Dendritic cell treated with granulocyte-macrophage colony-stimulating factor and Interleukin-4, amounts not matched to agents 40 ng/mL and 50 ng/mL, for 4 days (primary cell): ENCODE measurements around the gene VKORC1.
A peak's percentile ranks its signal among the peaks of the same experiment; 100 is the strongest.

ENCODE experiments used
- H3K27ac Mint-ChIP-seq: one replicate; pipeline ENCODE4 v1.8.0; 2022; ENCODE audit warnings: mild to moderate bottlenecking, mixed read lengths
- H3K27me3 Mint-ChIP-seq: one replicate; pipeline ENCODE4 v1.8.0; 2022; ENCODE audit warnings: mild to moderate bottlenecking, mixed read lengths
- H3K36me3 Mint-ChIP-seq: one replicate; pipeline ENCODE4 v1.8.0; 2022; ENCODE audit warnings: low read depth, mixed read lengths
- H3K4me1 Mint-ChIP-seq: one replicate; pipeline ENCODE4 v1.8.0; 2022; ENCODE audit warnings: low read depth, mixed read lengths
- H3K4me3 Mint-ChIP-seq: one replicate; pipeline ENCODE4 v1.8.0; 2022; ENCODE audit warnings: mild to moderate bottlenecking, moderate library complexity, mixed read lengths
- H3K9me3 Mint-ChIP-seq: one replicate; pipeline ENCODE4 v1.8.0; 2022; ENCODE audit warnings: mixed read lengths
- intact Hi-C: fragments of 100-400 bp; cut with micrococcal nuclease; formaldehyde crosslinking; loops from one replicate; pipeline ENCODE4 v1.15.0; 2022

The VKORC1 gene

DNA sequence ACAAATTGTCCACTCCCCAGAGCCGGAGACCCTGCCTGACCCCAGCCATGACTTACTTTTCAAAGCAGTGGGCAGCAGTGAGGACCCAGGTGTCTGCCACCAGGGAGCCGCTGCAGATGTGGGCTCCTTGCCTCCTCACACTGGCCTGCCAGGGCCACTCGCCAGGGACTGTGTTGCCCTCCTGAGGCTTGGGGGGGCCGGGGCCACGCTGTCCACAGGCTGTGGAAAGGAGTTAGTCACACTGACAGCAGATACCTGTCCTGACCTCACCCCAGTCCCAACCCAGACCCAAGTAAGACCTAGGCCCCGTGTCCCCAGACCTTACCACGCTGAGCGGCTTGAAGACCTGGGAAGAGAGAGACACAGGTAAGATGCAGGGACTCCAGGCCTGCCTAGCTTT is 7.1 kb downstream of the VKORC1 start:
- Mint-ChIP-seq H3K27me3 (no peaks in the 10 kb centered on the region), H3K9me3 (no peaks in the 10 kb centered on the region), H3K27ac (no peak overlapping the region), H3K4me1 (peaks cover 12% of the 10 kb centered on the region), H3K4me3 (no peak overlapping the region), H3K36me3 (peaks cover 96% of the 10 kb centered on the region)
- intact Hi-C loops = no loop called here

DNA sequence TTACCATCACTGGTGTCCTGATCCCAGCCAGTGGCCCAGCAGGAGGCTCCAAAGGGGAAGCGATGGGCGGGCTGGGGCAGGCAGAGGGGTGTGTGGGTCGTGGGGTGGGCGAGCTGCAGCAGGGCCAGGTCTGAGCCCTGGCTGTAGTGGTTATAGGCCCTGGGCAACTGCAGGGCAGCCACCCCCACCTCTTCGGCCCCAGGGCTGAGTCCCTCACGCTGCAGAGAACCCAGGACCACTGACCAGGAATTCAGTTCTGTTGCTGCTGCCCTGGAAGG is 8.0 kb downstream of the VKORC1 start:
- intact Hi-C loops = no loop called here
- Mint-ChIP-seq H3K36me3 (peaks cover 99% of the 10 kb centered on the region), H3K27ac (peak overlapping the region; percentile 7)

DNA sequence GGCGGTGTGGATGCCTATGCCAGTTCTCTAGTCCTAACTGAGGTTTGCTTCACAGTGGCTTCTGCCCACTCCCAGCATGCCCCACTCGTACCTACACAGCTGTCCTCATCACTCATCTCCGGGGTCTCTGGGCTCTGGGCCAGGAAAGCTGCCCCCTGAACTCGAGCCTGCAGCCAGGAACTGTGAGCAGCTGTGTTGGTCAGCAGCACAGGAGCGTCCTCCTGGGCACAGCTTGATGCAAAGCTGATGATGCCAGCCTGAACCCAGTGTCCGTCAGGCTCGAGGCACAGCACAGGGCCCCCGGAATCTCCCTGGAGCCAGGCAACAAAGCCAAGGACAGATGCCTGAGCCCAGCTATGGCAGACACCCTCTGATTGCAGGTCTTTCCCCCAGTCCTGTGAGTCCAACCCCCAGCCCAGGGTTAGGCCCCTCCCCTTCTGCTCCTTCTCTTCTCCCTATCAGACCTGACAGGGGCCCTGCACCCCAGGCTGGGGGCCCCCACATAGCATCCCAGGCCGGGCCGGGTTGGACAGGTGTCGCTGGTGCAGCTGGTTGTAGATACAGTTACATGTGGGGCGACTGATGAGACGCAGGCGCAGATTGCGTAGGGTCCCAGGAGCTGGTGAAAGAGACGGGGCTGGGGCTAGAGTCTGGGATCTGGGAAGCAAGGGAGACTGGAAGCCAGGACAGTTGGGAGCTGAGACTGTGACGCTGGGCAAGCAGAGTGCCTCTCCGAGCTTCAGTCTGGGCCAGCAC is 8.5 kb downstream of the VKORC1 start:
- intact Hi-C loops = no loop called here
- peaks cover 25% of the 10 kb centered on the region for H3K4me1 Mint-ChIP-seq
- H3K9me3 Mint-ChIP-seq = no peaks in the 10 kb centered on the region
- H3K36me3 Mint-ChIP-seq = peaks cover 99% of the 10 kb centered on the region
- no peak overlapping the region for H3K4me3 Mint-ChIP-seq
- H3K27me3 Mint-ChIP-seq = no peaks in the 10 kb centered on the region
- H3K27ac Mint-ChIP-seq = peak overlapping the region; percentile 7

More for the DNA sequence above, 8.0 kb downstream of the VKORC1 start:
- Mint-ChIP-seq H3K9me3 (no peaks in the 10 kb centered on the region), H3K4me3 (no peak overlapping the region), H3K4me1 (peaks cover 20% of the 10 kb centered on the region), H3K27me3 (no peaks in the 10 kb centered on the region)

DNA sequence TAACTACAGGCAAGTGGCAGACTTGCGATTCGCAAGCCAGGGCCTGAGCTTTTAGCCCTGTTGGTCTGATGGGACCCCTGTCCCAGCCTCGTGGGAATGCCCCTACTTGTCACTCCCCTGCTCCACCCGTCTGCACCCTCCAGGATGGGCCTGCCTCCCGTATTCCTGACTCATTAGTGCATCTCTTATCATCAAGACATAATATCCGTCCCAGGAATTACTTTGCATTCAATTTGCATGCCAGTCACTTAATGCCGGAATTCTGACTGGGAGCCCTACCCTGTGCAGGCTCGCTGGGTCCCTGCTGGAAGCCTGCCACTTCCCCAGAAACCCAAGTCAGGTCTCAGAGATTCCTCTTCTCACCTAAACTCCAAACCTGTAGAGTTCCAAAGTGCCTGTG is 9.2 kb downstream of the VKORC1 start:
- intact Hi-C loops = no loop called here
- Mint-ChIP-seq H3K27ac (no peak overlapping the region), H3K9me3 (no peaks in the 10 kb centered on the region), H3K4me3 (no peak overlapping the region), H3K27me3 (no peaks in the 10 kb centered on the region), H3K4me1 (peaks cover 27% of the 10 kb centered on the region), H3K36me3 (peaks cover 99% of the 10 kb centered on the region)

DNA sequence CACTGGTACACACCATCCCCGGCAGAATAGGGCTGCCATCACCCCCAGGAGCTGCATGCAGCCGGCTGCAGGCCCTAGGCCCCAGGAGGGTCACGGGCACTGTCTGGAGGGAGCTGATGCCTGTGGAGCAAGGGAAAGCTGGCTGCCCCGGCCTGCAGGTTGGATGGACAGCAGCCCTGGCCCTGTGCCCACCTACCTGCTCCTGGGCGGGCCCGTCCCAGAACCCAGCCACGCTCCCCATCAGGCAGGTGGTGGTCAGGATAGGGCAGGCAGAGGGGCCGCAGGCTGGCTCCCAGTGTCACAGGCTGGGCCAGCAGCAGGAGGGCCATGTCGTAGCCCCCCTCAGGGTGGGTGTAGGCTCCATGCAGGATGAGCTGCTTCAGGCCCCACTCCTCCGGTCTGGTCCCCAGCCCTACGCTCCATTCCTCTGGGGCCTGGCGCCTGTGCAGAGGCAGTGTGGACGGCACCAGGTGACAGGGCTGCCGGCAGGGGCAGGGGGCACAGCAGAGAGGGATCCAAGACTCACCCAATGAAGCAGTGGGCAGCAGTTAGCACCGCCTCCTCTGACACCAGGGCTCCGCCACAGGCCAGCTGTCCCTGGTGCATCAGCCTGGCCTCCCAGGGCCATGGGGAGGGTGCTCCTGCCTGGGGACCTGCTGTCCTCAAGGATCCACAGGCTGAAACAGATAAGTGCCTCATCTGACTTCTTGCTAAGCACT is 9.9 kb downstream of the VKORC1 start:
- H3K27ac Mint-ChIP-seq = no peak overlapping the region
- no peaks in the 10 kb centered on the region for H3K27me3 Mint-ChIP-seq
- intact Hi-C loops = no loop called here
- H3K36me3 Mint-ChIP-seq = peaks cover 99% of the 10 kb centered on the region
- H3K4me3 Mint-ChIP-seq = no peak overlapping the region
- H3K4me1 Mint-ChIP-seq = peaks cover 34% of the 10 kb centered on the region
- H3K9me3 Mint-ChIP-seq = no peaks in the 10 kb centered on the region

DNA sequence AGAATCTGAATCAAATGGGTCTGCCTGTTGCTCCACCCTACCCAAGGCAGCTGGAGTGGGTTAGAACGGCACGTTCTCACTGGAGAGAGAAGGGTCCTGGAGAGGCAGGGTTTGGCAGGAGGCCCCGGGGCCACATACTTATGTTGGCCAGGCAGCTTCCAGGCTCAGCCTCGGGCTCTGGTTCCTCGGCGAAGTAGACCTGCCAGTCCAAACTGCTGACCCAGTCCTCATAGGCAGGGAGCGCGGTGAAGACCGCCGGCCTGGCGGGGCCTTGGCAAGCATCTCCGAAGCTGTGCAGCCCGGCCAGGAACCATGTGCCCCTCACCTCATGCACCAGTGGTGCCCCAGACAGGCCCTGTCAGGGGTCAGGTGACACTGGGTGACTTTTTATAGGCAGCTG is 10.6 kb downstream of the VKORC1 start:
- Mint-ChIP-seq H3K4me3 (no peak overlapping the region), H3K27me3 (no peaks in the 10 kb centered on the region), H3K4me1 (peaks cover 41% of the 10 kb centered on the region), H3K9me3 (no peaks in the 10 kb centered on the region), H3K27ac (no peak overlapping the region), H3K36me3 (peaks cover 99% of the 10 kb centered on the region)
- intact Hi-C loops = no loop called here

DNA sequence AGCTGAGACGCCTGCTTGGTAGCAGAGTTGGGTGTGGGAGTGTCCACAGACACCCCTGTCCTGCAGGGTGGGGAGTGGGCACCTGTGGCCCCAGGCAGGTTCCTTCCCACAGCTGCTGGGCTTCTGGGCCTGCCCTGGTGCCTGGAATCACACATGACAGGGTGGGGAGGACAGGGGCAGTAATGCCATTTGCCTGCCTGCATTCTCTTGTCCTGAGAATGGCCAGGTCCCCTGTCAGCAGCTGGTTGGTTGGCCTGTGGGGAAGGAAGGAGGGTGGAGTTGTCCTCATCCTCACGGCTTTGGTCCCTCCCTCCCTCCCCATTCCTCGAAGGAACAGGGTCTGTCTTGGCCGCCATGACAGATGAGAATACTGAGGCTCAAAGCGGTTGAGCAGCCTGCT is 11.0 kb downstream of the VKORC1 start:
- intact Hi-C loops = no loop called here
- peaks cover 45% of the 10 kb centered on the region for H3K4me1 Mint-ChIP-seq
- H3K27me3 Mint-ChIP-seq = no peaks in the 10 kb centered on the region
- H3K9me3 Mint-ChIP-seq = no peaks in the 10 kb centered on the region
- H3K4me3 Mint-ChIP-seq = no peak overlapping the region
- no peak overlapping the region for H3K27ac Mint-ChIP-seq
- H3K36me3 Mint-ChIP-seq = peaks cover 99% of the 10 kb centered on the region

DNA sequence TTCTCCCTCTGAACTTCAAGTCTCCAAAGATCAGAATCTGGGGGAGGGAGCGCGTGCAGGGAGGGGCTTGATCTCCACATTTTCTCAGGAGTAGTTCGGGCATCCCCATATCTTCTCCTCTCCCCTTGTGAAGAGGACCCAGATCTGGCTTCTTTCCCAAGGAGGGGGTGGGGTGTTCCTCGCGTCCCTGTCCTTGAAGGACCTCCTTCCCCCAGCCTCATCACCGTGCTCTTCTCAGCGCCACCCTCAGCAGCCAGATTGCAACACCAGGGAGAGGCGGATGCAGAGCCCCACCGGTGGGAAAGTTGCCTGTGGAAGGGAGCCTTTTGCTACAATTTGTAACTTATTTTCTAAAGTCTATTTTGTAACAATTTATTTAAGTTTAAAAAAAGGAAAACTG is 11.5 kb downstream of the VKORC1 start:
- intact Hi-C loops = no loop called here
- H3K27ac Mint-ChIP-seq = no peak overlapping the region

DNA sequence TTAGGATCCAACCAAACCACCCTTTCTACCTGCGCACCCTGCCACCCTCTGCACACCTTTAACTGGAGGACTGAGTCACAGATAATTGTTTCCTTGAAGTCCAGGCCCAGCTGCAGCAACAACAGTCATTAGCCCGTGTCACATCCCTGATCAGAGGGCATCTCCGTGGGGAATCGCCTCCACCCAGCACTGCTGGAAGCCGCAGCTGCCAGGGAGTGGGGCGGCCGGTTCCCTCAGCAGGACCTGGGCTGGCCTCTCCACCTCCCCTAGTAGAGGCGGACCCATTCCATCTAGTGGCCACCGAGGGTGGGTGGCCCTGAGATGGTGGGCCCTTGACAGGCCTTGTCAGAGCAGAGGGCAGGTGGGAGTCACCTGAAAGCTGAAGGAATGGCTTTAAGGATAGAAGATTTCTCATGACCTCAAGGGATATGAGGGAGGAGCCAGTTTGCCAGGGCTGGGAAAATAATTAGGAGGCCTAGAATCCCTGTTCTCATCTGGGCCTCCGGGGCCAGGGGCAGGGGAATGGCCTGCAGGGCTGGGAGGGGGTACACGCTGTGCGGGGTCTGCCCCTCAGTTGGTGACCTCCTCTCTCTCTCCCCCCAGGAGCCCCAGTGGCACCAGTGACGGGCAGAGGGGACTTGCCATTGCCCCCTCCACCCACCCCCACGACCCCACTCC is 12.1 kb downstream of the VKORC1 start:
- H3K36me3 Mint-ChIP-seq = peaks cover 99% of the 10 kb centered on the region
- peaks cover 56% of the 10 kb centered on the region for H3K4me1 Mint-ChIP-seq
- no peak overlapping the region for H3K4me3 Mint-ChIP-seq
- intact Hi-C loops = no loop called here
- H3K27me3 Mint-ChIP-seq = no peaks in the 10 kb centered on the region
- H3K9me3 Mint-ChIP-seq = no peaks in the 10 kb centered on the region
- peak overlapping the region; percentile 47 for H3K27ac Mint-ChIP-seq

More for the DNA sequence above, 11.5 kb downstream of the VKORC1 start:
- H3K4me1 Mint-ChIP-seq = peaks cover 50% of the 10 kb centered on the region
- no peaks in the 10 kb centered on the region for H3K27me3 Mint-ChIP-seq
- H3K36me3 Mint-ChIP-seq = peaks cover 99% of the 10 kb centered on the region
- H3K4me3 Mint-ChIP-seq = no peak overlapping the region
- no peaks in the 10 kb centered on the region for H3K9me3 Mint-ChIP-seq

DNA sequence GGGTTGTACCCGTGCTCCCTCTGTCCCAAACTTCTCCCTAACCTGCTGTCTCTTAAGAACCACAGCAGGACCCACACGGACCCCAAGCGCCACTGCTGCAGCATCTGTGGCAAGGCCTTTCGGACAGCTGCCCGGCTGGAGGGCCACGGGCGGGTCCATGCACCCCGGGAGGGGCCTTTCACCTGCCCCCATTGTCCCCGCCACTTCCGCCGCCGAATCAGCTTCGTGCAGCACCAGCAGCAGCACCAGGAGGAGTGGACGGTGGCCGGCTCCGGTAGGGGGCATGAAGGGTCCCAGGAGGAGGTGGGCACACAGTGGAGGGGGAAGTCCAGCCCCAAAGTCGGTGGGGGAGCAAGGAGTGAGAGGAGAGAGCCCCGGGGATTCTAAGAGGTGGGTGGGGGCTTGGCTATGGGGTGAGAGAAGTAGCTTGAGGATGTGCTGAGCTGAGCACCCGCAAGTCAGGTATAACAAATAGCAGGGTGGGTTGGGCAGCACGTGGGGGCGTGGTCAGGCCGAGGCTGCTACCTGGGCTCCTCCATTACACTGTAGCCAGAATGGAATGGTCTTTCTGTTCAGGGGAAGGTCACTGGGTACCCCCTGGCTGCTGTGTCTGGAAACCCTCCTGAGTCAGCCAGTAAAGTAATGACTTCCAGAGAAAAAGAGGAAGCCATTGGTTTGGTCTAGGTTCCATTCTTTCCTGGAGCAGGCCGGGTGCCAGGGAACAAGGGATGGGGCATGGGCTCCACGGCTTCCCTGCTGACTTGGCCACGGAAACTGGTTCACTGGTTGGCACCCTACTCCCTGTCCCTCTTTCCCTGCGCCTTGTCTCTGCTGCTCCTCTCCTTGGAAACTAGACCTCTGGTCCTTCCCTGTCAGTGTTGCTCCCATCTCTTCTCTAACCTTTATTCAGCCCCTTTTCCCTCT is 12.9 kb downstream of the VKORC1 start:
- intact Hi-C loops = no loop called here
- H3K36me3 Mint-ChIP-seq = peaks cover 100% of the 10 kb centered on the region

DNA sequence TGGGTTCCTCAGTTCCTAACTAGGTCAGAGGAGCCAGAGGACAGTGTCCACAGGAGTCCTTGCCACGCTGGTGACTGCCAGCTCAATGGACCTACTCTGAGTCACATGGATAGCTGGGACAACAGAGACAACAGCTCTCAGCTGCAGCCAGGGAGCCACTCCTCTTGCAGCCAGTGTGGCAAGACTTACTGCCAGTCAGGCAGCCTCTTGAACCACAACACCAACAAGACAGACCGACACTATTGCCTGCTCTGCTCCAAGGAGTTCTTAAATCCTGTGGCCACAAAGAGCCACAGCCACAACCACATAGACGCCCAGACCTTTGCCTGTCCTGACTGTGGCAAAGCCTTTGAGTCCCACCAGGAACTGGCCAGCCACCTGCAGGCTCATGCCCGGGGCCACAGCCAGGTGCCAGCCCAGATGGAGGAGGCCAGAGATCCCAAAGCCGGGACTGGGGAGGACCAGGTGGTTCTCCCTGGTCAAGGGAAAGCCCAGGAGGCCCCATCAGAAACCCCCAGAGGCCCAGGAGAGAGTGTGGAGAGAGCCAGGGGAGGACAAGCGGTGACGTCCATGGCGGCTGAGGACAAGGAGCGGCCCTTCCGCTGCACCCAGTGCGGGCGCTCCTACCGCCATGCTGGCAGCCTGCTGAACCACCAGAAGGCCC is 13.7 kb downstream of the VKORC1 start:
- H3K4me1 Mint-ChIP-seq = peaks cover 69% of the 10 kb centered on the region
- no peak overlapping the region for H3K4me3 Mint-ChIP-seq
- H3K36me3 Mint-ChIP-seq = peaks cover 100% of the 10 kb centered on the region
- intact Hi-C loops = no loop called here
- H3K9me3 Mint-ChIP-seq = no peaks in the 10 kb centered on the region
- peak overlapping the region; percentile 47 for H3K27ac Mint-ChIP-seq
- H3K27me3 Mint-ChIP-seq = no peaks in the 10 kb centered on the region

More for the DNA sequence above, 12.9 kb downstream of the VKORC1 start:
- peaks cover 63% of the 10 kb centered on the region for H3K4me1 Mint-ChIP-seq
- H3K27me3 Mint-ChIP-seq = no peaks in the 10 kb centered on the region
- no peak overlapping the region for H3K4me3 Mint-ChIP-seq
- no peaks in the 10 kb centered on the region for H3K9me3 Mint-ChIP-seq
- peak overlapping the region; percentile 47 for H3K27ac Mint-ChIP-seq

DNA sequence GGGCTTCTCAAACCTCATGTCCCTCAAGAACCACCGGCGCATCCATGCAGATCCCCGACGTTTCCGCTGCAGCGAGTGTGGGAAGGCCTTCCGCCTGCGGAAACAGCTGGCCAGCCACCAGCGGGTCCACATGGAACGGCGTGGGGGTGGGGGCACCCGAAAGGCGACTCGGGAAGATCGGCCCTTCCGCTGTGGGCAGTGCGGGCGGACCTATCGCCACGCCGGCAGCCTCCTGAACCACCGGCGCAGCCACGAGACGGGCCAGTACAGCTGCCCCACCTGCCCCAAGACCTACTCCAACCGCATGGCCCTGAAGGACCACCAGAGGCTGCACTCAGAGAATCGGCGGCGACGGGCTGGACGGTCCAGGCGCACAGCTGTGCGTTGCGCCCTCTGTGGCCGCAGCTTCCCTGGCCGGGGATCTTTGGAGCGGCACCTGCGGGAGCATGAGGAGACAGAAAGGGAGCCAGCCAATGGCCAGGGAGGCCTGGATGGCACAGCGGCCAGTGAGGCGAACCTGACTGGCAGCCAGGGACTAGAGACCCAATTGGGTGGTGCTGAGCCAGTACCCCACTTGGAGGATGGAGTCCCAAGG is 14.5 kb downstream of the VKORC1 start:
- Mint-ChIP-seq H3K4me3 (no peak overlapping the region), H3K27me3 (no peaks in the 10 kb centered on the region), H3K4me1 (peaks cover 77% of the 10 kb centered on the region), H3K9me3 (no peaks in the 10 kb centered on the region), H3K27ac (peak overlapping the region; percentile 47), H3K36me3 (peaks cover 93% of the 10 kb centered on the region)
- intact Hi-C loops = no loop called here

DNA sequence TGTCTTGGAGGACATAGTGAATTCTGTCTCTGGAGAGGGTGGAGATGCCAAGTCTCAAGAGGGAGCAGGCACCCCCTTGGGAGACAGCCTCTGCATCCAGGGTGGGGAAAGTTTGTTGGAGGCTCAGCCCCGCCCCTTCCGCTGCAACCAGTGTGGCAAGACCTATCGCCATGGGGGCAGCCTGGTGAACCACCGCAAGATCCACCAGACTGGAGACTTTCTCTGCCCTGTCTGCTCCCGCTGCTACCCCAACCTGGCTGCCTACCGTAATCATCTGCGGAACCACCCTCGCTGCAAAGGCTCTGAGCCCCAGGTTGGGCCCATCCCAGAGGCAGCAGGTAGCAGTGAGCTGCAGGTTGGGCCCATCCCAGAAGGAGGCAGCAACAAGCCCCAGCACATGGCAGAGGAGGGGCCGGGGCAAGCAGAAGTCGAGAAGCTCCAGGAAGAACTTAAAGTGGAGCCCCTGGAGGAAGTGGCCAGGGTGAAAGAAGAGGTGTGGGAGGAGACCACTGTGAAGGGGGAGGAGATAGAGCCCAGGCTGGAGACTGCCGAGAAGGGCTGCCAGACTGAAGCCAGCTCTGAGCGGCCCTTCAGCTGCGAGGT is 15.2 kb downstream of the VKORC1 start:
- peaks cover 93% of the 10 kb centered on the region for H3K36me3 Mint-ChIP-seq
- H3K4me3 Mint-ChIP-seq = no peak overlapping the region
- peak overlapping the region; percentile 47 for H3K27ac Mint-ChIP-seq
- H3K4me1 Mint-ChIP-seq = peaks cover 84% of the 10 kb centered on the region
- no peaks in the 10 kb centered on the region for H3K9me3 Mint-ChIP-seq
- intact Hi-C loops = no loop called here
- H3K27me3 Mint-ChIP-seq = no peaks in the 10 kb centered on the region
